ENCODE results near the gene DDX18. TPM values are rescaled to one million over a fixed set of nuclear protein-coding genes. Genes with fewer than 3 reads are reported as not detected.

Gene DDX18
- total RNA-seq, 1 donor from 2014 or later: 79.5 TPM

GRCh38 chr2:117832905-117833613 is 18.6 kb downstream of the DDX18 start:
- DNase-seq (ENCODE audit: low spot score in 2 of 2) (no peak), FAIRE-seq (no peak)

- no peak for FAIRE-seq
- no peak for DNase-seq (ENCODE audit: low spot score in 2 of 2)
Observed at GRCh38 chr2:117833911-117834310, 19.4 kb downstream of the DDX18 start.

GRCh38 chr2:117834992-117835391 is 20.5 kb downstream of the DDX18 start:
- DNase-seq (ENCODE audit: low spot score in 2 of 2) (no peak), FAIRE-seq (no peak)

- DNase-seq (ENCODE audit: low spot score in 2 of 2): peak; percentile 51 to 83
- FAIRE-seq: no peak
Observed at GRCh38 chr2:117835990-117836760, 21.7 kb downstream of the DDX18 start.

- DNase-seq (ENCODE audit: low spot score in 2 of 2): no peak
- no peak for FAIRE-seq
Observed at GRCh38 chr2:117845304-117845703, 30.8 kb downstream of the DDX18 start.

- FAIRE-seq (no peak), DNase-seq (ENCODE audit: low spot score in 2 of 2) (no peak)
Observed at GRCh38 chr2:117850015-117850414, 35.5 kb downstream of the DDX18 start.

GRCh38 chr2:117850461-117850860 is 36.0 kb downstream of the DDX18 start:
- FAIRE-seq (no peak), DNase-seq (ENCODE audit: low spot score in 2 of 2) (no peak)

- FAIRE-seq (no peak), DNase-seq (ENCODE audit: low spot score in 2 of 2) (no peak)
Observed at GRCh38 chr2:117851969-117852368, 37.5 kb downstream of the DDX18 start.

- FAIRE-seq: no peak
- DNase-seq (ENCODE audit: low spot score in 2 of 2): no peak
Observed at GRCh38 chr2:117853316-117853715, 38.8 kb downstream of the DDX18 start.

GRCh38 chr2:117853873-117854272 is 39.4 kb downstream of the DDX18 start:
- FAIRE-seq (no peak), DNase-seq (ENCODE audit: low spot score in 2 of 2) (no peak)

- FAIRE-seq: no peak
- no peak for DNase-seq (ENCODE audit: low spot score in 2 of 2)
Observed at GRCh38 chr2:117854610-117855009, 40.1 kb downstream of the DDX18 start.

GRCh38 chr2:117855886-117856285 is 41.4 kb downstream of the DDX18 start:
- FAIRE-seq: no peak
- no peak for DNase-seq (ENCODE audit: low spot score in 2 of 2)

GRCh38 chr2:117856415-117857210 is 42.1 kb downstream of the DDX18 start:
- no peak for DNase-seq (ENCODE audit: low spot score in 2 of 2)

GRCh38 chr2:117858336-117858735 is 43.8 kb downstream of the DDX18 start:
- DNase-seq (ENCODE audit: low spot score in 2 of 2): no peak
- FAIRE-seq: no peak

More at GRCh38 chr2:117856415-117857210, 42.1 kb downstream of the DDX18 start:
- FAIRE-seq: no peak

- DNase-seq (ENCODE audit: low spot score in 2 of 2): no peak
Observed at GRCh38 chr2:117858892-117859531, 44.5 kb downstream of the DDX18 start.

GRCh38 chr2:117859532-117859911 is 45.0 kb downstream of the DDX18 start:
- DNase-seq (ENCODE audit: low spot score in 2 of 2): no peak
- FAIRE-seq: no peak

More at GRCh38 chr2:117858892-117859531, 44.5 kb downstream of the DDX18 start:
- no peak for FAIRE-seq

GRCh38 chr2:117859924-117860647 is 45.6 kb downstream of the DDX18 start:
- FAIRE-seq (no peak), DNase-seq (ENCODE audit: low spot score in 2 of 2) (no peak)

GRCh38 chr2:117862459-117862858 is 48.0 kb downstream of the DDX18 start:
- FAIRE-seq: no peak
- no peak for DNase-seq (ENCODE audit: low spot score in 2 of 2)

GRCh38 chr2:117875786-117876185 is 61.3 kb downstream of the DDX18 start:
- DNase-seq (ENCODE audit: low spot score in 2 of 2) (no peak), FAIRE-seq (no peak)

GRCh38 chr2:117879003-117879402 is 64.5 kb downstream of the DDX18 start:
- FAIRE-seq: no peak
- DNase-seq (ENCODE audit: low spot score in 2 of 2): no peak

Measured in frontal cortex (tissue), 4 donors.